K562 (cell line): ENCODE results near the gene SND1. TPM values are rescaled to one million over a fixed set of nuclear protein-coding genes. Genes with fewer than 3 reads are reported as not detected.
A peak's percentile ranks its signal among the peaks of the same experiment; 100 is the strongest.

Experiments
- E2F8 ChIP-seq: fragments of 450-650 bp; IDR thresholded peaks from 2 replicates; pipeline ENCODE4 v1.7.1; 2018; ENCODE audit warnings: mild to moderate bottlenecking, low read depth; ENCODE audit not compliant: partially characterized antibody
- HINFP ChIP-seq: fragments of 450-650 bp; conservative IDR thresholded peaks from 2 replicates; pipeline ENCODE4 v1.6.1; 2016; ENCODE audit warnings: missing genetic modification characterization, low read depth, mild to moderate bottlenecking, control low read depth, missing compliant biosample characterization
- IRF1 ChIP-seq: sonication (generic); formaldehyde crosslinking; IDR thresholded peaks from 2 replicates; pipeline ENCODE4 v1.8.0; 2022; ENCODE audit warnings: missing genetic modification reagents, mild to moderate bottlenecking, borderline replicate concordance
- KAT8 ChIP-seq: fragments of 450-650 bp; IDR thresholded peaks from 2 replicates; pipeline ENCODE4 v1.6.1; 2016; ENCODE audit warnings: low read depth, mild to moderate bottlenecking
- MAFF ChIP-seq: IDR thresholded peaks from 2 replicates; pipeline ENCODE4 v1.6.1; 2012; ENCODE audit warnings: low read length, improper control_type of control experiment
- MEF2D ChIP-seq: conservative IDR thresholded peaks from 2 replicates; pipeline ENCODE4 v1.6.1; 2016; ENCODE audit warnings: low read depth, missing genetic modification characterization, missing compliant biosample characterization
- MEIS2 ChIP-seq: fragments of 450-650 bp; IDR thresholded peaks from 2 replicates; pipeline ENCODE4 v1.6.1; 2014; ENCODE audit warnings: mild to moderate bottlenecking; ENCODE audit not compliant: partially characterized antibody
- NFXL1 ChIP-seq: fragments of 450-650 bp; formaldehyde crosslinking; IDR thresholded peaks from 2 replicates; pipeline ENCODE4 v1.4.0; 2021; ENCODE audit warnings: mild to moderate bottlenecking
- PPARD ChIP-seq: fragments of 250-450 bp; sonication (Bioruptor Pico); IDR thresholded peaks from 2 replicates; pipeline ENCODE4 v1.8.0; 2022; ENCODE audit warnings: inconsistent platforms, mild to moderate bottlenecking, moderate library complexity
- PTTG1 ChIP-seq: fragments of 450-650 bp; IDR thresholded peaks from 2 replicates; pipeline ENCODE4 v1.6.1; 2016; ENCODE audit warnings: low read depth, mild to moderate bottlenecking, missing genetic modification characterization, missing compliant biosample characterization
- TAF9B ChIP-seq: fragments of 450-650 bp; IDR thresholded peaks from 2 replicates; pipeline ENCODE4 v1.6.1; 2018; ENCODE audit warnings: mild to moderate bottlenecking; ENCODE audit not compliant: partially characterized antibody
- THRB ChIP-seq: fragments of 450-650 bp; formaldehyde crosslinking; conservative IDR thresholded peaks from 2 replicates; pipeline ENCODE4 v1.4.0; 2022; ENCODE audit warnings: mild to moderate bottlenecking, missing genetic modification characterization
- UBTF ChIP-seq, 2 experiments: IDR thresholded peaks; 2 replicates each; pipeline ENCODE4 v1.6.1; 2012; ENCODE audit warnings: improper control_type of control experiment in 2 of 2, low read depth in 2 of 2, low read length in 2 of 2, borderline replicate concordance in 1 of 2
- ZFP91 ChIP-seq: sonication (generic); formaldehyde crosslinking; IDR thresholded peaks from 2 replicates; pipeline ENCODE4 v1.8.0; 2022; ENCODE audit warnings: mild to moderate bottlenecking, missing genetic modification reagents
- ZNF184 ChIP-seq: sonication (generic); formaldehyde crosslinking; IDR thresholded peaks from 2 replicates; pipeline ENCODE4 v1.5.0; 2020; ENCODE audit warnings: missing genetic modification reagents
- ZNF695 ChIP-seq: fragments of 450-650 bp; formaldehyde crosslinking; IDR thresholded peaks from 2 replicates; pipeline ENCODE4 v1.4.0; 2020; ENCODE audit warnings: mild to moderate bottlenecking, moderate library complexity
- polyA plus RNA-seq, 8 experiments: library from polyadenylated mRNA; depleted of rRNA in 4 of 8; stranded (reverse) in 5 of 8; unstranded in 3 of 8; fragments of >200 nt; fragmentation: Nextera tagmentation in 2 of 8; fragmentation: Illumina TruSeq in 1 of 8; extraction: Ambion mirVana in 2 of 8; extraction: Trizol in 1 of 8; gene quantifications; 2 replicates each; pipeline versions ENCODE4 v1.2.1 to v1.2.3, GENCODE V29; 2011 to 2014; ENCODE audit warnings: inconsistent platforms in 1 of 8, missing spikeins in 1 of 8
- total RNA-seq, 7 experiments: library from RNA; depleted of rRNA in 6 of 7; stranded (reverse); fragments of >200 nt in 6 of 7; fragmentation: Illumina TruSeq in 2 of 7; extraction: Trizol in 2 of 7; gene quantifications; 2 replicates each; pipeline versions ENCODE4 v1.2.1 to v1.2.3, GENCODE V29; 2011 to 2021; ENCODE audit warnings: low replicate concordance in 1 of 7

The SND1 gene
- total and polyA plus RNA-seq, 9 of the 15 experiments (the other 6 are each of a cell fraction or from before 2014, with no cell fraction given), result 46.5 to 307 (median 191) TPM

GRCh38 chr7:127822822-127823508, 171.0 kb downstream of the SND1 start (continued):
- TF ChIP-seq HINFP (tag) (no peak), ZFP91 (CRISPR knock-in tag) (no peak), MEIS2 (peak; percentile 72), MEF2D (0 out of 2 replicates have a peak, but pooled peaks have one; percentile 21), TAF9B (no peak), E2F8 (peak; percentile 41), THRB (0 out of 2 replicates have a peak, but pooled peaks have one; percentile 13), ZNF695 (CRISPR knock-in tag) (no peak), PTTG1 (tag) (no peak), MAFF (no peak; the same call in 1 of the 2 replicates), UBTF (IDR thresholded peaks at IDR 0.05; ENCODE audit: borderline replicate concordance in 1 of 2, low read depth in 2 of 2, low read length in 2 of 2) (no peak), PPARD (CRISPR knock-in tag) (no peak), KAT8 (no peak), IRF1 (CRISPR knock-in tag) (no peak), NFXL1 (CRISPR knock-in tag) (peak; percentile 44; the same call in 1 of the 2 replicates), ZNF184 (CRISPR knock-in tag) (no peak)
